GM18951 (cell line): Measurements from ENCODE around the gene ADM5.

Source experiments
- POLR2A ChIP-seq: IDR thresholded peaks from 4 replicates; pipeline ENCODE4 v1.6.1; 2011; ENCODE audit warnings: mild to moderate bottlenecking; ENCODE audit not compliant: insufficient read length, insufficient read depth; ENCODE audit errors: extremely low read depth
- in situ Hi-C: fragments of 300-500 bp; cut with MboI; formaldehyde crosslinking; loops from one replicate; pipeline ENCODE4 v1.12.0; 2022; ENCODE audit warnings: low sequenced_read_pairs, mixed read lengths, inconsistent platforms; ENCODE audit not compliant: unreplicated experiment

Gene ADM5

GRCh38 chr19:49679771-49680413 is 9.5 kb upstream of the ADM5 start:
- no peak for TF ChIP-seq POLR2A
- in situ Hi-C loops: no loop called here

GRCh38 chr19:49680421-49681351 is 8.7 kb upstream of the ADM5 start:
- in situ Hi-C loops: no loop called here
- TF ChIP-seq POLR2A: peak; percentile 30

GRCh38 chr19:49681830-49682229 is 7.6 kb upstream of the ADM5 start:
- in situ Hi-C loops: no loop called here
- TF ChIP-seq POLR2A: no peak

- no peak for TF ChIP-seq POLR2A
- in situ Hi-C loops: no loop called here
These were observed 7.1 kb upstream of the ADM5 start for GRCh38 chr19:49682274-49682673.

GRCh38 chr19:49683814-49684250 is 5.6 kb upstream of the ADM5 start:
- TF ChIP-seq POLR2A: no peak
- in situ Hi-C loops: no loop called here

- in situ Hi-C loops: no loop called here
- peak; percentile 38 for TF ChIP-seq POLR2A
These were observed 5.0 kb upstream of the ADM5 start for GRCh38 chr19:49684251-49684982.

GRCh38 chr19:49684983-49685553 is 4.3 kb upstream of the ADM5 start:
- TF ChIP-seq POLR2A: no peak
- in situ Hi-C loops: no loop called here

GRCh38 chr19:49685845-49686332 is 3.5 kb upstream of the ADM5 start:
- peak; percentile 23 for TF ChIP-seq POLR2A
- in situ Hi-C loops: no loop called here

GRCh38 chr19:49686503-49687088 is 2.8 kb upstream of the ADM5 start:
- in situ Hi-C loops: no loop called here
- TF ChIP-seq POLR2A: no peak

- in situ Hi-C loops: no loop called here
- TF ChIP-seq POLR2A: no peak
These were observed 2.2 kb upstream of the ADM5 start for GRCh38 chr19:49687150-49687549.

GRCh38 chr19:49687566-49688316 is 1.7 kb upstream of the ADM5 start:
- TF ChIP-seq POLR2A: no peak
- in situ Hi-C loops: no loop called here
